Naive B cell (primary cell): ENCODE measurements around the gene RIMBP2. TPM values are rescaled to one million over a fixed set of nuclear protein-coding genes. Genes with fewer than 3 reads are reported as not detected.

ENCODE experiments used
- ATAC-seq, 2 donors: fragments of 150-1000 bp; cut with Tn5 transposase; 2 replicates each; pipeline ENCODE4 v1.10.0; 2021; ENCODE audit warnings: low read depth in 2 of 2, mild to moderate bottlenecking in 2 of 2, moderate library complexity in 2 of 2
- DNase-seq: peaks from one replicate; pipeline ENCODE4 v3.0.0; 2022
- H3K27ac Mint-ChIP-seq, 6 donors: one replicate each; pipeline ENCODE4 v1.8.0; 2020 to 2022; ENCODE audit warnings: mild to moderate bottlenecking in 6 of 6, mixed read lengths in 6 of 6, moderate library complexity in 5 of 6, inconsistent platforms in 2 of 6
- H3K27me3 Mint-ChIP-seq, 3 donors: one replicate each; pipeline ENCODE4 v1.8.0; 2021 to 2022; ENCODE audit warnings: mixed read lengths in 3 of 3, mild to moderate bottlenecking in 1 of 3
- H3K36me3 Mint-ChIP-seq, 2 donors: one replicate each; pipeline ENCODE4 v1.8.0; 2020 to 2022; ENCODE audit warnings: mixed read lengths in 2 of 2, inconsistent platforms in 1 of 2, mild to moderate bottlenecking in 1 of 2
- H3K4me1 Mint-ChIP-seq, 3 donors: one replicate each; pipeline ENCODE4 v1.8.0; 2020 to 2022; ENCODE audit warnings: mixed read lengths in 3 of 3, inconsistent platforms in 1 of 3, mild to moderate bottlenecking in 1 of 3, moderate library complexity in 1 of 3
- H3K4me3 Mint-ChIP-seq, 8 donors: one replicate each; pipeline ENCODE4 v1.8.0; 2020 to 2022; ENCODE audit warnings: mild to moderate bottlenecking in 8 of 8, mixed read lengths in 8 of 8, moderate library complexity in 8 of 8, inconsistent platforms in 2 of 8
- H3K9me3 Mint-ChIP-seq, 7 donors: one replicate each; pipeline ENCODE4 v1.8.0; 2020 to 2022; ENCODE audit warnings: mixed read lengths in 7 of 7, mild to moderate bottlenecking in 5 of 7, inconsistent platforms in 2 of 7, moderate library complexity in 1 of 7
- polyA plus RNA-seq, 6 donors: library from polyadenylated mRNA; unstranded; fragments of 300-500 nt; fragmentation: Illumina TruSeq; gene quantifications; one replicate each; pipeline ENCODE4 v1.2.3, GENCODE V29; 2021; ENCODE audit warnings: low read depth in 6 of 6

RIMBP2 gene
- polyA plus RNA-seq, 6 donors from 2014 or later, result 0.04 TPM; not detected in 5

GRCh38 chr12:130540376-130540775 lies 175.7 kb downstream of the RIMBP2 start:
- Mint-ChIP-seq H3K9me3 (peaks cover 7 to 20% (median 14%) of the 10 kb centered on the region in 7 donors), H3K4me1 (no peaks in the 10 kb centered on the region), H3K27me3 (peaks cover 0 to 5% (median 0%) of the 10 kb centered on the region in 3 donors), H3K36me3 (no peaks in the 10 kb centered on the region), H3K4me3 (no peak overlapping the region), H3K27ac (no peak overlapping the region)
- ATAC-seq, result no peak
- DNase-seq, result no peak

- no peaks in the 10 kb centered on the region for H3K27me3 Mint-ChIP-seq
- DNase-seq, result no peak
- no peaks in the 10 kb centered on the region for H3K36me3 Mint-ChIP-seq
- no peaks in the 10 kb centered on the region for H3K4me1 Mint-ChIP-seq
- H3K4me3 Mint-ChIP-seq, result no peak overlapping the region
- H3K9me3 Mint-ChIP-seq, result peaks cover 7 to 20% (median 14%) of the 10 kb centered on the region in 7 donors
- peak overlapping the region in 1 of 6 donors; percentile 62 for H3K27ac Mint-ChIP-seq
- no peak for ATAC-seq
Measured at GRCh38 chr12:130538343-130539095, 177.6 kb downstream of the RIMBP2 start.

GRCh38 chr12:130537655-130538054 lies 178.4 kb downstream of the RIMBP2 start:
- Mint-ChIP-seq H3K27ac (no peak overlapping the region), H3K9me3 (peaks cover 7 to 24% (median 14%) of the 10 kb centered on the region in 7 donors), H3K36me3 (no peaks in the 10 kb centered on the region), H3K27me3 (no peaks in the 10 kb centered on the region), H3K4me3 (no peak overlapping the region), H3K4me1 (no peaks in the 10 kb centered on the region)
- DNase-seq (no peak), ATAC-seq (no peak)

- no peak overlapping the region for H3K4me3 Mint-ChIP-seq
- ATAC-seq, result no peak
- H3K27ac Mint-ChIP-seq, result no peak overlapping the region
- no peaks in the 10 kb centered on the region for H3K4me1 Mint-ChIP-seq
- no peaks in the 10 kb centered on the region for H3K36me3 Mint-ChIP-seq
- no peaks in the 10 kb centered on the region for H3K27me3 Mint-ChIP-seq
- DNase-seq, result no peak
- H3K9me3 Mint-ChIP-seq, result peaks cover 4 to 20% (median 10%) of the 10 kb centered on the region in 7 donors
Measured at GRCh38 chr12:130537051-130537450, 179.0 kb downstream of the RIMBP2 start.

- DNase-seq (no peak), ATAC-seq (no peak)
- peaks cover 0 to 8% (median 2%) of the 10 kb centered on the region in 3 donors for H3K27me3 Mint-ChIP-seq
- peaks cover 0 to 3% (median 0%) of the 10 kb centered on the region in 7 donors for H3K9me3 Mint-ChIP-seq
- H3K36me3 Mint-ChIP-seq, result no peaks in the 10 kb centered on the region
- H3K27ac Mint-ChIP-seq, result no peak overlapping the region
- H3K4me3 Mint-ChIP-seq, result no peak overlapping the region
- H3K4me1 Mint-ChIP-seq, result no peaks in the 10 kb centered on the region
Measured at GRCh38 chr12:130530429-130530828, 185.7 kb downstream of the RIMBP2 start.

- Mint-ChIP-seq H3K9me3 (peaks cover 0 to 7% (median 2%) of the 10 kb centered on the region in 7 donors), H3K27ac (no peak overlapping the region), H3K4me1 (no peaks in the 10 kb centered on the region), H3K36me3 (no peaks in the 10 kb centered on the region), H3K4me3 (no peak overlapping the region), H3K27me3 (peaks cover 4 to 9% (median 8%) of the 10 kb centered on the region in 3 donors)
- DNase-seq (no peak), ATAC-seq (no peak)
Measured at GRCh38 chr12:130529781-130530180, 186.3 kb downstream of the RIMBP2 start.

GRCh38 chr12:130527239-130527638 lies 188.9 kb downstream of the RIMBP2 start:
- DNase-seq (no peak), ATAC-seq (no peak)
- Mint-ChIP-seq H3K4me3 (no peak overlapping the region), H3K27me3 (peaks cover 6 to 12% (median 8%) of the 10 kb centered on the region in 3 donors), H3K27ac (no peak overlapping the region), H3K4me1 (no peaks in the 10 kb centered on the region), H3K9me3 (peaks cover 0 to 10% (median 0%) of the 10 kb centered on the region in 7 donors), H3K36me3 (no peaks in the 10 kb centered on the region)

- Mint-ChIP-seq H3K4me3 (no peak overlapping the region), H3K36me3 (no peaks in the 10 kb centered on the region), H3K27ac (no peak overlapping the region), H3K27me3 (peaks cover 6 to 12% (median 8%) of the 10 kb centered on the region in 3 donors), H3K9me3 (peaks cover 0 to 10% (median 0%) of the 10 kb centered on the region in 7 donors), H3K4me1 (no peaks in the 10 kb centered on the region)
- ATAC-seq, result no peak
- DNase-seq, result no peak
Measured at GRCh38 chr12:130526813-130527212, 189.3 kb downstream of the RIMBP2 start.

- Mint-ChIP-seq H3K9me3 (peaks cover 0 to 10% (median 0%) of the 10 kb centered on the region in 7 donors), H3K4me3 (peak overlapping the region in 1 of 8 donors; percentile 68), H3K4me1 (no peaks in the 10 kb centered on the region), H3K27ac (no peak overlapping the region), H3K27me3 (peaks cover 8 to 14% (median 12%) of the 10 kb centered on the region in 3 donors), H3K36me3 (no peaks in the 10 kb centered on the region)
- DNase-seq (no peak), ATAC-seq (no peak)
Measured at GRCh38 chr12:130525384-130526172, 190.5 kb downstream of the RIMBP2 start.

- Mint-ChIP-seq H3K9me3 (peaks cover 0 to 10% (median 0%) of the 10 kb centered on the region in 7 donors), H3K27ac (no peak overlapping the region), H3K27me3 (peaks cover 8 to 14% (median 12%) of the 10 kb centered on the region in 3 donors), H3K4me1 (no peaks in the 10 kb centered on the region), H3K36me3 (no peaks in the 10 kb centered on the region), H3K4me3 (no peak overlapping the region)
- ATAC-seq (no peak), DNase-seq (no peak)
Measured at GRCh38 chr12:130524759-130525158, 191.3 kb downstream of the RIMBP2 start.

GRCh38 chr12:130523863-130524614 lies 192.1 kb downstream of the RIMBP2 start:
- DNase-seq, result no peak
- ATAC-seq, result no peak
- H3K27me3 Mint-ChIP-seq, result peaks cover 5 to 14% (median 12%) of the 10 kb centered on the region in 3 donors
- H3K4me3 Mint-ChIP-seq, result no peak overlapping the region
- no peaks in the 10 kb centered on the region for H3K36me3 Mint-ChIP-seq
- peaks cover 0 to 10% (median 0%) of the 10 kb centered on the region in 7 donors for H3K9me3 Mint-ChIP-seq
- no peak overlapping the region for H3K27ac Mint-ChIP-seq
- no peaks in the 10 kb centered on the region for H3K4me1 Mint-ChIP-seq

GRCh38 chr12:130523208-130523607 lies 192.9 kb downstream of the RIMBP2 start:
- H3K4me3 Mint-ChIP-seq, result no peak overlapping the region
- DNase-seq, result no peak
- H3K9me3 Mint-ChIP-seq, result peaks cover 0 to 10% (median 2%) of the 10 kb centered on the region in 7 donors
- H3K4me1 Mint-ChIP-seq, result no peaks in the 10 kb centered on the region
- H3K27ac Mint-ChIP-seq, result no peak overlapping the region
- no peak for ATAC-seq
- peaks cover 0 to 14% (median 12%) of the 10 kb centered on the region in 3 donors for H3K27me3 Mint-ChIP-seq
- H3K36me3 Mint-ChIP-seq, result no peaks in the 10 kb centered on the region

GRCh38 chr12:130522244-130522834 lies 193.8 kb downstream of the RIMBP2 start:
- no peak overlapping the region for H3K4me3 Mint-ChIP-seq
- peaks cover 0 to 10% (median 2%) of the 10 kb centered on the region in 7 donors for H3K9me3 Mint-ChIP-seq
- no peaks in the 10 kb centered on the region for H3K36me3 Mint-ChIP-seq
- DNase-seq, result no peak
- no peaks in the 10 kb centered on the region for H3K4me1 Mint-ChIP-seq
- H3K27ac Mint-ChIP-seq, result no peak overlapping the region
- no peak for ATAC-seq
- peaks cover 0 to 14% (median 12%) of the 10 kb centered on the region in 3 donors for H3K27me3 Mint-ChIP-seq
